HG02973 (cell line): Measurements from ENCODE around the gene KRT2.

Experiments used
- ATAC-seq: cut with Tn5 transposase; IDR thresholded peaks from one replicate; pipeline ENCODE4 v1.9.1; 2021; ENCODE audit warnings: moderate library complexity; ENCODE audit not compliant: unreplicated experiment

The KRT2 gene

DNA sequence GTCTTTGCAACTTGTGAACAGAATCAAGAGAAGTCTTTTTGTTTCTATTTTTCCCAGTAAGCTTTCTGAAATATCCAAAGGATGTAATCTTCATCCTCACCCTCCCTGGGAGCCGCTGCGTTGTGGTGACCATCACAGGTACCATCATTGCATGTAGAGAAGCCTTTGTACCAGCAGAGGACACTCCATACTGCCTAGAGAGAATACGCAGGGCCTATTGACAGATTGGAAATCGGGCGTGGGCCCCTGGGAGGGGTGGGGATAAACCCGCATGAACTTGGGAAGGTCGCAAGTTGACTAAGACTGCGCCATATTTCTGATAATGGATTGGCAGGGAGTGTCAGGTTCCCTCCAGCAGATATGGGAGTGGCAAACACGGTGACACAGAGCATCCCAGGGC, 15.5 kb upstream of the KRT2 start:
- no peak for ATAC-seq

DNA sequence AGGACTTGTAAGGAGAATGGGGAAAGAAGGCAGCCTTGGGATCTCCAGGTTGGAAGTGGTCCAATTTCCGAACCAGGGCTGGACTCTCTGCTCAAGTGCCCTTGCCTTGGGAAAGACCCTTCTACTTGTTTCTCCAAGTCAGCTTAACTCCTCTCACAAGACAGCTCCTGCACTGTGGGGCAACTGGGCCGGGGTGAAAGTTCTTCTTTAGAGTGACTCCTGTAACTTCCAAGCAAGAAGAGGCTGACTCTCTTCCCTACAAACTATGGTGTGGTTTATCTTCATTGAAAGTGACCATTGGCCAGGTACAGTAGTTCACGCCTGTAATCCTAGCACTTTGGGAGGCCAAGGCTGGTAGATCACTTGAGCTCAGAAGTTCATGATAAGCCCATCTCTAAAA, 14.5 kb upstream of the KRT2 start:
- ATAC-seq = no peak

DNA sequence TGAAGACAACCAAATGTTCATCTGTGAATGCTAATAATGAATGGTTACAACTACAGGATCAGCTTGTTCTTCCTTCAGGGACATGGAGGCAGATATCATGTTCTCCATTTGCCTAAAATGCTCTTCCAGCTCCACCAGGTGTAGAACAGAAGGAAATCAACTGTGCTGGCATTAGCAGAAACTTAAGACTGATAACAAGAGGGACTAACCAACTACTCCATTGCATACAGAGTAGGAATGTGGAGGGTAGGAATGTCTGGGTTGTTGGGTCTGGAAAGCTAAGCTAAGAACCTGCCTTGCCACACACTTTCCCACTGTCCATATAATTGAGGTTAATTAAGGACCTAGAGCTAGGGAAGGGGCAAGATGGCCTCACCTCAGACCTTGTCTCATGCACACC, 11.4 kb upstream of the KRT2 start:
- no peak for ATAC-seq

DNA sequence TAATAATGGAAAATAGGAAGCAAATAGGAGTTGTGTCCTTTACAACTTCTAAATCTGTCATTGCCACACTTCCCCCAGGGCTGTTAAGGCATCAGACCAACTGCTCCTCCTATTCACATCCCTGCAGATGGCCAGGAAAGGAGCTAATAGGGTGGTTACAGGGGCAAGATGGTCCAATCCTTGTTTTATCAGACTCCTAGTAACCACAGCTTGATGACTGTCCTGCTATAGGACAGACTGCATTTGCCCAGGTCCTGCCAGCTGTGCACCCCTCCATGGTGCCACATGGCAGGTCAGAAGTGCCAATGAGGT, 10.9 kb upstream of the KRT2 start:
- no peak for ATAC-seq

GRCh38 chr12:52662093-52662917, 10.3 kb upstream of the KRT2 start:
- ATAC-seq = no peak

GRCh38 chr12:52661668-52662067, 9.7 kb upstream of the KRT2 start:
- no peak for ATAC-seq

- no peak for ATAC-seq
These were observed 9.0 kb upstream of the KRT2 start for GRCh38 chr12:52660934-52661499.

- no peak for ATAC-seq
These were observed 7.9 kb upstream of the KRT2 start for GRCh38 chr12:52659951-52660350.

GRCh38 chr12:52659395-52659794, 7.4 kb upstream of the KRT2 start:
- no peak for ATAC-seq

GRCh38 chr12:52658196-52658595, 6.2 kb upstream of the KRT2 start:
- no peak for ATAC-seq

DNA sequence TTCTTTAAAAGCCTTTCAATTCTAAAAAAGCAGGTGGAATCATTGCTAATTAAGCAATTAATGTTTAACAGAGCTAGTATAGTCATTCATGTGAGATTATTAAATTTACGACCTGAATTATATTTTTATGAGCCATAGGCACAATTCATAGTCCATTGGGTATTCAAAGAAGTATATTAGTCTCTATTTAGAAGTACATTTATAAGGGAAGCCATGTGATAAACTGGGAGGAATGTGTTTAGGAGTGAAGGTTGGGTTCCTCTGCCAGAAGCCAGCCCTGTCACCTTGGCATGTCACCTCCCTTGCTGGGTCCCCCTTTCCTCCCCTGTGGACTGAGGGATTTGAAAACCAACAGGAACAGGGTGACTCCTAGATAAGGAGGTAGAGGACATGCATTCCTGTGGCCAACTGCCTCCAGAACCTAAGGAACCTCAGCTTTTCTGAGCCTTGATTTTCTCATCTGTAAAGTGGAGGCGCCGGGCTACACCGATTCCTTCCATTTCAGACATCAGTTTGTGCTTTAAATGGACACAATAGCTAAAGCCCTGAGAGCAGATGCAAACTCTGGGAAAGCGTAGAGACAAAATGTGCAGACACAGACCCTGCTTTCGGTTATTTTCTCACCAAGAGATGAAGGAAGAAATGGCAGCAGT, 5.4 kb upstream of the KRT2 start:
- no peak for ATAC-seq

DNA sequence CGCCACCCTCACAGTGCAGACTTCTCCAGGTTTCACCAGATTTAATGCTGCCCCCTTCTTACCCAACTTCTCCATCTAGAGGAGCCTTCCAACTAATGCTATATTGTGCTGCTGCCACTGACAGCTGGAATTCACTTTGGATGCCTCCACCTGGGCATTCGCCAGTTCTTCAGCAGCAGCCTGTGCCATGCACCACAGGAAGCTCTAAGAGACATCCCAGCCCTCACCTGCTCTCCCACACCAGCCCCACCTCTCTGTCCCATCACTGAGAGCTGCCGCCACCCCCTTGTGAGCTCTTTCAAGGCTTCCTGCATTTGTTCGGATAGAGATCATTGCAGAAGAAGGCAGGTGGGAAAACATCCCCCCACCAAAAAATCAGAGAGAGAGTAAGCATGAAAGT, 4.6 kb upstream of the KRT2 start:
- no peak for ATAC-seq

DNA sequence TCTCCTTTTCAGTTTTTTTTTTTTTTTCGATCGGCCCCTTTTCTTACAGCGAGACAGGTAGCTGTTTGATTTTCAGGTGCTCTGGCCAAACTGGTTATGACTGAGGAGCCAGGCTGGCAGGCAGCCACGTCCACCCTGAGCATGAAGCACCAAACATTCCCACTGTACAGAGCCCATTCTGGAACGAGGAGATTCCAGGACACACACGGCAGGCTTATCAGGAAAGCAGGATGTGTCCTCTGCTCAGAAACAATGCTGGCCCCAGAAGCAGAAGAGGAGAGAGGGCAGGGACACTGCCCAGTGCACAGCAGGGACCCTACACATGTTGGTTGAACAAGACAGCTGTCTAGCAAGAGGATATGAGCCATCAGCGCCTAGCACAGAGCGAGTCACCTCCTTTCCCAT, 3.7 kb upstream of the KRT2 start:
- no peak for ATAC-seq

DNA sequence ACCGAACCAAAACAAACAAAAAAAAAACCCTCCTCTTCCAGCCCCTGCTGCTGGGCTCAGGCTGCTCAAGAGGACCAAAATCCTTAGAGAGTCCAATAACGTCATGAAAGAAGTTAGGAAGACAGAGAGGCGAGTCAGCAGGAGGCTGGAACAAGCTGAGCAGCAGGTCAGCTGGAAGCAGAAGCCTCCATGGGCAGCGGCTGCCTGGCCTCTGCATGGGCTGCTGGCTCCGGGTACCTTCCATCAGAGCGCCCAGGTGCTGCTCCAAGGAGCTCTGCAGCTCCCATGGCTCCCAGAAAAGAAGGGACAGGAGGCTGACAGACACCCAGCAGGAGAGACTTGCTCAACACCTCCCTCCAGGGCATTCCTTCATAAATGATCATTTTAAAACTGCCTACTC, 3.2 kb upstream of the KRT2 start:
- no peak for ATAC-seq

DNA sequence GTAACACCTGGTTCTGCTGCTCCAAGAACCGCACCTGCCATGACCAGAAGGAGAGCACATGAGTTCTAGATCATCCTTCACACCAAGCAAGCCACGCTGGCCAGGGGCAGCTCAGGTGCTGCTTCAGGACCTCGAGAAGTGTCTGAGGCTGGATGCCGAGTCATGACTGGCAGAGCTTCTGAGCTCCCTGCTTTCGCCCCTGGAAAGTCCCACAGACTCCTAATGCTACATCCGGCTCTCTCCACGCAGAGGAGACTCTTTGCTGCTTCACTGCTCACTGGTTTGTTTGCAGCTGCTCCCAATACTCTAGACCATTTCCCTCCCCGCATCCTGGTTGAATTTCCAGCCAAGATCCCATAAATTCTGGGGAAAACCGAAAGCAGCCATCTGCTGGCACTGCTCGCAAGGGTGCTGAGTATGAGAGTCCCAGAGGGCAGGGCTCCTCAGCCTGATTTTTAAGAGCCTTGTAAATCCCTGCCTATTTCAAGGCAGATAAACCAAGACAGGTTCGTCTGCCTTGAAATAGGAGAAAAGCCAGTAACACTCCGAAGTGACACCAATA, 1.4 kb downstream of the KRT2 start:
- no peak for ATAC-seq

- no peak for ATAC-seq
These were observed 2.9 kb downstream of the KRT2 start for GRCh38 chr12:52649066-52649465.

GRCh38 chr12:52648012-52648550, 3.9 kb downstream of the KRT2 start:
- no peak for ATAC-seq

DNA sequence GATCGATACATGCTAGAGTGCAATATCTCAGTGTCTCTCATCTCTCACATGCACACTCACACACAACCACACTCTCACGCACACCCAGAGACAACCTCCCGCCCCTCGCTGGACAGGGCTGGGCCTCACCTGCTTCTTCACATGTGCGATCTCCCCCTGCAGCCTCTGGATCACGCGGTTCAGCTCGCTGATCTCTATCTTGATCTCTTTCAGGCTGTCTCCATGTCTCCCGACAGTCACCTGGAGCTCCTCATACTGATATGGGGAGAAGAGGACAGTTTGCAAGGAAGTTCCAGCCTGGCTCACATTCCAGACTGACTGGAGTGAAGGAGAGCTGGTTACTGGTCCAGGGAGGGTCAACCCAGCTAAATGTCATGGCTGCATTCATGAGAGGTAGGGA, 4.4 kb downstream of the KRT2 start:
- no peak for ATAC-seq

DNA sequence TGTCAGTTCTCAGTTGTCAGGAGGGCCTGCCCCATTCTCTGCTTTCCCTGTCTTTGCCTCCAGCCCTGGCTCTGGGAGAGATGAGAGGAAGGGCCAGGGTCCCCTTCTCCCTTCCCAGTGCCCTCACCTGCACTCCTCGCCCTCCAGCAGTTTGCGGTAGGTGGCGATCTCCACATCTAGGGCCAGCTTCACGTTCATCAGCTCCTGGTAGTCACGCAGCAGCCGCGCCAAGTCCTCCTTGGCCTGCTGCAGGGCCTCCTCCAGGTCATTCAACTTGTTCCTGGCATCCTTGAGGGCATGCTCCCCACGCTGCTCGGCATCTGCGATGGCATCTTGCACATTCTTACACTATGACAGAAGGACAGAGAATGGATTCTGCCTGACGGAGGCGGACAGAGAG, 5.4 kb downstream of the KRT2 start:
- ATAC-seq = no peak

DNA sequence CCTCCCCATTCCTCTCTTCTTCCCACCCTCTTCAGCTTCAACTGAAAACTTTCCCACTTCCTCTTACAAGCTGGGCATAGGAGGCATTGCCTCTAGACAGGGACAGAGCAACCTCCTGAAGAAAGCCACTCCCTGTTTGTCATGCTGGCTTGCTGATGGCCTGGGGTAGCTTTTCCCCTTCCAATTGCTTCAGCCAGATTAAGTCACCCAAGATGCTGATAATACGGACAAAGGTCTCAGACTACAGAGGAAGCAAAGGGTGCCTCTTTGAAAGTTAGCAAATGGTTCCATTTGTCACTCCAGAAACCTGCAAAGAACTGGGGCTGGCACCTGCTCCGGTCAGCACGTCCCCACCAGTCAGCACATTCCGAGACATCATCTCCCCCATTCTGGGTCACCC, 6.0 kb downstream of the KRT2 start:
- no peak for ATAC-seq

GRCh38 chr12:52645120-52645761, 6.8 kb downstream of the KRT2 start:
- no peak for ATAC-seq

GRCh38 chr12:52644078-52644415, 8.0 kb downstream of the KRT2 start:
- ATAC-seq = no peak
